ENCODE measurements around the gene HSF2BP.

Gene HSF2BP

GRCh38 chr21:43644071-43644470, 15.2 kb downstream of the HSF2BP start:
- Mint-ChIP-seq H3K27ac (no peak overlapping the region), H3K27me3 (ENCODE audit: low read depth, poor library complexity) (no peaks in the 10 kb centered on the region), H3K36me3 (ENCODE audit: low read depth) (peaks cover 4% of the 10 kb centered on the region), H3K4me3 (no peak overlapping the region), H3K9me3 (no peaks in the 10 kb centered on the region), H3K4me1 (peaks cover 30% of the 10 kb centered on the region)
- TF ChIP-seq CTCF (IDR thresholded peaks at IDR 0.05): no peak
- no peak for DNase-seq

- peaks cover 30% of the 10 kb centered on the region for H3K4me1 Mint-ChIP-seq
- H3K4me3 Mint-ChIP-seq: no peak overlapping the region
- H3K9me3 Mint-ChIP-seq: no peaks in the 10 kb centered on the region
- H3K27ac Mint-ChIP-seq: no peak overlapping the region
- H3K27me3 Mint-ChIP-seq (ENCODE audit: low read depth, poor library complexity): no peaks in the 10 kb centered on the region
- no peak for TF ChIP-seq CTCF (IDR thresholded peaks at IDR 0.05)
- H3K36me3 Mint-ChIP-seq (ENCODE audit: low read depth): peaks cover 4% of the 10 kb centered on the region
- DNase-seq: no peak
Measured at GRCh38 chr21:43643193-43643592, 16.1 kb downstream of the HSF2BP start.

GRCh38 chr21:43640400-43640799, 18.9 kb downstream of the HSF2BP start:
- peaks cover 10% of the 10 kb centered on the region for H3K36me3 Mint-ChIP-seq (ENCODE audit: low read depth)
- no peaks in the 10 kb centered on the region for H3K27me3 Mint-ChIP-seq (ENCODE audit: low read depth, poor library complexity)
- no peaks in the 10 kb centered on the region for H3K9me3 Mint-ChIP-seq
- no peak for TF ChIP-seq CTCF (IDR thresholded peaks at IDR 0.05)
- no peak overlapping the region for H3K4me3 Mint-ChIP-seq
- no peak overlapping the region for H3K27ac Mint-ChIP-seq
- peaks cover 20% of the 10 kb centered on the region for H3K4me1 Mint-ChIP-seq
- no peak for DNase-seq

GRCh38 chr21:43639470-43640353, 19.6 kb downstream of the HSF2BP start:
- no peak for TF ChIP-seq CTCF (IDR thresholded peaks at IDR 0.05)
- Mint-ChIP-seq H3K9me3 (no peaks in the 10 kb centered on the region), H3K4me3 (no peak overlapping the region), H3K27me3 (ENCODE audit: low read depth, poor library complexity) (no peaks in the 10 kb centered on the region), H3K4me1 (peaks cover 15% of the 10 kb centered on the region), H3K36me3 (ENCODE audit: low read depth) (peaks cover 10% of the 10 kb centered on the region), H3K27ac (no peak overlapping the region)
- DNase-seq: no peak

- peak overlapping the region; percentile 32 for H3K27ac Mint-ChIP-seq
- no peak overlapping the region for H3K4me3 Mint-ChIP-seq
- no peaks in the 10 kb centered on the region for H3K9me3 Mint-ChIP-seq
- H3K36me3 Mint-ChIP-seq (ENCODE audit: low read depth): peaks cover 16% of the 10 kb centered on the region
- H3K27me3 Mint-ChIP-seq (ENCODE audit: low read depth, poor library complexity): no peaks in the 10 kb centered on the region
- no peak for DNase-seq
- H3K4me1 Mint-ChIP-seq: no peaks in the 10 kb centered on the region
- no peak for TF ChIP-seq CTCF (IDR thresholded peaks at IDR 0.05)
Measured at GRCh38 chr21:43637530-43638158, 21.6 kb downstream of the HSF2BP start.
